K562 (cell line): ENCODE data around the gene MED14. TPM values are rescaled to one million over a fixed set of nuclear protein-coding genes. Genes with fewer than 3 reads are reported as not detected.

ENCODE experiments used
- ATAC-seq: fragments of 200-7000 bp; cut with Tn5 transposase; 3 replicates; pipeline ENCODE4 v1.9.1; 2020; ENCODE audit warnings: moderate library complexity
- BruUV-seq: library from RNA; stranded (reverse); fragments of 400-500 nt; replicated peaks from 2 replicates; lab custom pipeline; 2021; lab: Mats Ljungman, UMichigan
- CTCF ChIA-PET: fragments of 300-600 bp; formaldehyde crosslinking; extraction: SDS; loops from one replicate; lab custom pipeline; 2021; ENCODE audit warnings: low intra/inter-chr PET ratio; lab: Yijun Ruan, JAX
- POLR2A ChIA-PET: fragments of 300-600, 350-650 bp; sonication (Branson Sonifier 250); formaldehyde crosslinking; extraction: SDS; loops from one replicate; lab custom pipeline; 2021; ENCODE audit warnings: antibody characterized with exemption, inconsistent platforms; lab: Yijun Ruan, JAX
- DNase-seq, 4 experiments: peaks; one replicate each; pipeline versions ENCODE4 v3.0.0 to v3.0.0-alpha.2; 2011 to 2018; ENCODE audit warnings: low spot score in 3 of 4, mixed read lengths in 3 of 4; ENCODE audit errors: extremely low read depth in 1 of 4
- FAIRE-seq: peaks from 2 replicates; lab custom pipeline; 2011; peaks lifted over from hg19 to GRCh38; lab: Jason Lieb, UNC
- H2AFZ ChIP-seq: 2 replicates; pipeline ENCODE4 v1.6.0; 2011; ENCODE audit warnings: low read depth, low read length, control low read depth, inconsistent platforms
- H3K27ac ChIP-seq: fragments of 200-600 bp; 3 replicates; pipeline ENCODE4 v1.8.0; 2011; ENCODE audit warnings: low read depth, mild to moderate bottlenecking, control low read depth, inconsistent platforms, low read length, moderate library complexity, mixed read lengths; ENCODE audit errors: extremely low read depth
- H3K27me3 ChIP-seq, 2 experiments: fragments of 300-600 bp in 1 of 2; 2 replicates in 1 of 2; 3 replicates in 1 of 2; pipeline versions ENCODE4 v1.6.0 to v1.8.0; 2011; ENCODE audit warnings: inconsistent platforms in 2 of 2, low read length in 2 of 2, mild to moderate bottlenecking in 1 of 2, mixed read lengths in 1 of 2, moderate library complexity in 1 of 2; ENCODE audit not compliant: control insufficient read depth in 2 of 2, insufficient read depth in 2 of 2
- H3K36me3 ChIP-seq: fragments of 300-600 bp; 3 replicates; pipeline ENCODE4 v1.8.0; 2011; ENCODE audit warnings: mild to moderate bottlenecking, low read length, inconsistent platforms; ENCODE audit not compliant: control insufficient read depth, insufficient read depth
- H3K4me1 ChIP-seq, 2 experiments: fragments of 200-600 bp in 1 of 2; replicated peaks in 1 of 2; 2 replicates in 1 of 2; 3 replicates in 1 of 2; pipeline versions ENCODE4 v1.5.1 to v1.8.0; 2011; ENCODE audit warnings: inconsistent platforms in 2 of 2, low read length in 2 of 2, mild to moderate bottlenecking in 1 of 2, mixed read lengths in 1 of 2, moderate library complexity in 1 of 2; ENCODE audit not compliant: control insufficient read depth in 2 of 2, insufficient read depth in 2 of 2
- H3K4me2 ChIP-seq: 2 replicates; pipeline ENCODE4 v1.6.1; 2011; ENCODE audit warnings: low read length, control low read depth, inconsistent platforms, mixed read lengths; ENCODE audit not compliant: insufficient read depth
- H3K4me3 ChIP-seq: fragments of 200-600 bp; sonication (generic), shearing (Covaris generic); 2 replicates; pipeline ENCODE4 v1.5.1; 2016; ENCODE audit warnings: control low read depth, inconsistent platforms
- H3K79me2 ChIP-seq: fragments of 200-600 bp; 3 replicates; pipeline ENCODE4 v1.8.0; 2011; ENCODE audit warnings: low read length, inconsistent platforms; ENCODE audit not compliant: control insufficient read depth, insufficient read depth
- H3K9ac ChIP-seq, 2 experiments: 2 replicates each; pipeline versions ENCODE4 v1.6.0 to v1.6.1; 2011; ENCODE audit warnings: low read depth in 2 of 2, low read length in 2 of 2, control low read depth in 1 of 2, inconsistent platforms in 1 of 2, mild to moderate bottlenecking in 1 of 2, mixed read lengths in 1 of 2; ENCODE audit not compliant: insufficient read depth in 1 of 2
- H3K9me1 ChIP-seq: one replicate; pipeline ENCODE4 v1.6.0; 2011; ENCODE audit warnings: inconsistent platforms, mild to moderate bottlenecking, low read length, moderate library complexity; ENCODE audit not compliant: control insufficient read depth, insufficient read depth
- H3K9me3 ChIP-seq: replicated peaks from 2 replicates; pipeline ENCODE4 v1.5.1; 2011; ENCODE audit warnings: low read depth, low read length, inconsistent platforms; ENCODE audit not compliant: control insufficient read depth, insufficient read depth
- H4K20me1 ChIP-seq: replicated peaks from 2 replicates; pipeline ENCODE4 v1.6.1; 2011; ENCODE audit warnings: low read length, inconsistent platforms, mixed read lengths; ENCODE audit not compliant: control insufficient read depth, insufficient read depth
- LCOR ChIP-seq: sonication (generic); formaldehyde crosslinking; IDR thresholded peaks from 2 replicates; pipeline ENCODE4 v1.8.0; 2022; ENCODE audit warnings: mild to moderate bottlenecking, missing genetic modification reagents
- NFE2 ChIP-seq: IDR thresholded peaks from 2 replicates; pipeline ENCODE4 v1.6.1; 2014; ENCODE audit warnings: antibody characterized with exemption, low read depth
- NFIX ChIP-seq: fragments of 250-450 bp; sonication (Bioruptor Pico); IDR thresholded peaks from 2 replicates; pipeline ENCODE4 v1.4.0; 2020; ENCODE audit warnings: low read depth, mild to moderate bottlenecking, moderate library complexity
- SRF ChIP-seq, 2 experiments: fragments of 250-450, 450-650 bp in 1 of 2; sonication (Bioruptor Pico) in 1 of 2; sonication (generic) in 1 of 2; formaldehyde crosslinking; IDR thresholded peaks; 2 replicates each; pipeline versions ENCODE4 v1.5.0 to v1.5.1; 2020 to 2022; ENCODE audit warnings: mild to moderate bottlenecking in 1 of 2, missing genetic modification reagents in 1 of 2
- ZNF197 ChIP-seq: fragments of 200-800 bp; sonication (Bioruptor generic); IDR thresholded peaks from 2 replicates; pipeline ENCODE4 v1.6.1; 2016; ENCODE audit warnings: low read depth, missing genetic modification characterization, missing compliant biosample characterization
- ZNF232 ChIP-seq: sonication (generic); formaldehyde crosslinking; IDR thresholded peaks from 2 replicates; pipeline ENCODE4 v1.8.0; 2022; ENCODE audit warnings: mild to moderate bottlenecking, missing genetic modification reagents
- ZNF77 ChIP-seq: fragments of 250-450 bp; sonication (Bioruptor Pico); IDR thresholded peaks from 2 replicates; pipeline ENCODE4 v1.5.0; 2020
- WGBS: fragments of 100-300 bp; shearing (Covaris generic); methylation state at CpG from one replicate; pipeline ENCODE4 v1.1.6; 2016; ENCODE audit warnings: low coverage, mixed read lengths; ENCODE audit not compliant: insufficient coverage; ENCODE audit errors: missing lambda C conversion rate; 5-methylcytosine and 5-hydroxymethylcytosine counted together
- in situ Hi-C: fragments of 300-500 bp; cut with MboI; formaldehyde crosslinking; loops from 4 replicates; pipeline ENCODE4 v1.15.0; 2018; ENCODE audit warnings: inconsistent platforms, mixed read lengths
- intact Hi-C: fragments of 100-400 bp; cut with micrococcal nuclease; formaldehyde crosslinking; loops from 2 replicates; pipeline ENCODE4 v1.14.2; 2022
- polyA plus RNA-seq, 8 experiments: library from polyadenylated mRNA; depleted of rRNA in 4 of 8; stranded (reverse) in 5 of 8; unstranded in 3 of 8; fragments of >200 nt; fragmentation: Nextera tagmentation in 2 of 8; fragmentation: Illumina TruSeq in 1 of 8; extraction: Ambion mirVana in 2 of 8; extraction: Trizol in 1 of 8; gene quantifications; 2 replicates each; pipeline versions ENCODE4 v1.2.1 to v1.2.3, GENCODE V29; 2011 to 2014; ENCODE audit warnings: inconsistent platforms in 1 of 8, missing spikeins in 1 of 8
- total RNA-seq, 7 experiments: library from RNA; depleted of rRNA in 6 of 7; stranded (reverse); fragments of >200 nt in 6 of 7; fragmentation: Illumina TruSeq in 2 of 7; extraction: Trizol in 2 of 7; gene quantifications; 2 replicates each; pipeline versions ENCODE4 v1.2.1 to v1.2.3, GENCODE V29; 2011 to 2021; ENCODE audit warnings: low replicate concordance in 1 of 7
- TF ChIP-seq, protein P1 (sequence below): fragments of 250-450 bp; sonication (Bioruptor Pico); IDR thresholded peaks from 2 replicates; pipeline ENCODE4 v1.5.0; 2020; ENCODE audit warnings: mild to moderate bottlenecking, borderline replicate concordance
- TF ChIP-seq, protein P2 (sequence below), 2 experiments: fragments of 450-650 bp in 1 of 2; sonication (generic) in 1 of 2; formaldehyde crosslinking in 1 of 2; IDR thresholded peaks; 2 replicates each; pipeline versions ENCODE4 v1.7.1 to v1.9.0; 2016 to 2022; ENCODE audit warnings: inconsistent platforms in 1 of 2, mild to moderate bottlenecking in 1 of 2, missing genetic modification reagents in 1 of 2

MED14 gene
- total and polyA plus RNA-seq, 9 of the 15 experiments (the other 6 are each of a cell fraction or from before 2014, with no cell fraction given): 9.2 to 35.3 (median 18.7) TPM

DNA sequence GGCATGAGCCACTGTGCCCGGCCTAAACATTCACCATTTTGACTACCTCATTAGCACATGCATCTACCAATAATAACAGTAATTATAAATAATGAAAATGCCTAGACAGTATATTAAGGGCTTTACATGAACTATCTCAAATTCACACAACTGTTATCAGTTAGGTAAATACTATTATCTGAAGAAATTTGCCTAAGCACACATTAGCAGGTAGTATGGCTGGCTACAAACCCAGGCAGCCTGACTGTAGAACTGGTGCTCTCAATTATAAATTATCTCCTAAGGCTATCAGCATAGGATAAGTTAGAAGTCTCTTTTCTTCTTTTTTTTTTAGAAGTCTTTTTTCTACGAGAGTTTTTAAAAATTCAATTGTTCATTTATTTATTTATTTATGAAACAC, 73.9 kb downstream of the MED14 start (continued):
- no peak for TF ChIP-seq LCOR (CRISPR knock-in tag)
- TF ChIP-seq ZNF232 (CRISPR knock-in tag): no peak

- Histone ChIP-seq H3K4me1 (no peaks in the 10 kb centered on the region), H3K9me1 (no peaks in the 10 kb centered on the region), H3K4me3 (no peak overlapping the region), H4K20me1 (no peaks in the 10 kb centered on the region), H3K9ac (no peak overlapping the region), H3K27me3 (no peaks in the 10 kb centered on the region), H3K79me2 (no peaks in the 10 kb centered on the region), H2AFZ (no peak overlapping the region), H3K36me3 (peaks cover 36% of the 10 kb centered on the region; the same call in 2 of the 3 replicates), H3K9me3 (no peaks in the 10 kb centered on the region), H3K27ac (no peak overlapping the region), H3K4me2 (no peak overlapping the region)
- CTCF ChIA-PET: no interaction called here
- in situ Hi-C loops: no loop called here
- BruUV-seq: no TSS peak
- ATAC-seq (no peak), DNase-seq (no peak), FAIRE-seq (no peak)
- intact Hi-C loops: no loop called here
- POLR2A ChIA-PET: no interaction called here
- TF ChIP-seq, protein P1, sequence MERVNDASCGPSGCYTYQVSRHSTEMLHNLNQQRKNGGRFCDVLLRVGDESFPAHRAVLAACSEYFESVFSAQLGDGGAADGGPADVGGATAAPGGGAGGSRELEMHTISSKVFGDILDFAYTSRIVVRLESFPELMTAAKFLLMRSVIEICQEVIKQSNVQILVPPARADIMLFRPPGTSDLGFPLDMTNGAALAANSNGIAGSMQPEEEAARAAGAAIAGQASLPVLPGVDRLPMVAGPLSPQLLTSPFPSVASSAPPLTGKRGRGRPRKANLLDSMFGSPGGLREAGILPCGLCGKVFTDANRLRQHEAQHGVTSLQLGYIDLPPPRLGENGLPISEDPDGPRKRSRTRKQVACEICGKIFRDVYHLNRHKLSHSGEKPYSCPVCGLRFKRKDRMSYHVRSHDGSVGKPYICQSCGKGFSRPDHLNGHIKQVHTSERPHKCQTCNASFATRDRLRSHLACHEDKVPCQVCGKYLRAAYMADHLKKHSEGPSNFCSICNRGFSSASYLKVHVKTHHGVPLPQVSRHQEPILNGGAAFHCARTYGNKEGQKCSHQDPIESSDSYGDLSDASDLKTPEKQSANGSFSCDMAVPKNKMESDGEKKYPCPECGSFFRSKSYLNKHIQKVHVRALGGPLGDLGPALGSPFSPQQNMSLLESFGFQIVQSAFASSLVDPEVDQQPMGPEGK (CRISPR knock-in tag): no peak
- TF ChIP-seq NFIX (no peak), SRF (CRISPR knock-in tag; IDR thresholded peaks at IDR 0.05) (no peak), ZNF77 (no peak), ZNF197 (no peak), NFE2 (no peak)
- TF ChIP-seq, protein P2, sequence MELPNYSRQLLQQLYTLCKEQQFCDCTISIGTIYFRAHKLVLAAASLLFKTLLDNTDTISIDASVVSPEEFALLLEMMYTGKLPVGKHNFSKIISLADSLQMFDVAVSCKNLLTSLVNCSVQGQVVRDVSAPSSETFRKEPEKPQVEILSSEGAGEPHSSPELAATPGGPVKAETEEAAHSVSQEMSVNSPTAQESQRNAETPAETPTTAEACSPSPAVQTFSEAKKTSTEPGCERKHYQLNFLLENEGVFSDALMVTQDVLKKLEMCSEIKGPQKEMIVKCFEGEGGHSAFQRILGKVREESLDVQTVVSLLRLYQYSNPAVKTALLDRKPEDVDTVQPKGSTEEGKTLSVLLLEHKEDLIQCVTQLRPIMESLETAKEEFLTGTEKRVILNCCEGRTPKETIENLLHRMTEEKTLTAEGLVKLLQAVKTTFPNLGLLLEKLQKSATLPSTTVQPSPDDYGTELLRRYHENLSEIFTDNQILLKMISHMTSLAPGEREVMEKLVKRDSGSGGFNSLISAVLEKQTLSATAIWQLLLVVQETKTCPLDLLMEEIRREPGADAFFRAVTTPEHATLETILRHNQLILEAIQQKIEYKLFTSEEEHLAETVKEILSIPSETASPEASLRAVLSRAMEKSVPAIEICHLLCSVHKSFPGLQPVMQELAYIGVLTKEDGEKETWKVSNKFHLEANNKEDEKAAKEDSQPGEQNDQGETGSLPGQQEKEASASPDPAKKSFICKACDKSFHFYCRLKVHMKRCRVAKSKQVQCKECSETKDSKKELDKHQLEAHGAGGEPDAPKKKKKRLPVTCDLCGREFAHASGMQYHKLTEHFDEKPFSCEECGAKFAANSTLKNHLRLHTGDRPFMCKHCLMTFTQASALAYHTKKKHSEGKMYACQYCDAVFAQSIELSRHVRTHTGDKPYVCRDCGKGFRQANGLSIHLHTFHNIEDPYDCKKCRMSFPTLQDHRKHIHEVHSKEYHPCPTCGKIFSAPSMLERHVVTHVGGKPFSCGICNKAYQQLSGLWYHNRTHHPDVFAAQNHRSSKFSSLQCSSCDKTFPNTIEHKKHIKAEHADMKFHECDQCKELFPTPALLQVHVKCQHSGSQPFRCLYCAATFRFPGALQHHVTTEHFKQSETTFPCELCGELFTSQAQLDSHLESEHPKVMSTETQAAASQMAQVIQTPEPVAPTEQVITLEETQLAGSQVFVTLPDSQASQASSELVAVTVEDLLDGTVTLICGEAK (IDR thresholded peaks at IDR 0.05): peak; percentile 85
- TF ChIP-seq, protein P2 (CRISPR knock-in tag; IDR thresholded peaks at IDR 0.05): no peak
- WGBS: 72% methylated on average over 5 of the region's 5 CpGs
These were observed 75.0 kb downstream of the MED14 start for GRCh38 chrX:40660381-40660780.
